Amygdala (tissue), 56 donors: ENCODE results near the gene NOPCHAP1.
"Not testable (repeated sequence)": the region's sequence is repeated elsewhere in the genome, so short reads cannot be mapped to it uniquely, and the experiment has no call there.

Experiments used
- DNase-seq, 56 donors: peaks; one replicate each; lab custom pipeline; 2025; lab: John Stamatoyannopoulos, UW

Gene NOPCHAP1

GRCh38 chr12:104986022-104986941 is at the start of gene NOPCHAP1:
Gene NOPCHAP1, plus strand, starts transcription at chr12:104986316. Its CDS starts 37 bp downstream, at chr12:104986353.
- DNase-seq, result peak; percentile 34 to 95 (median 86)

GRCh38 chr12:104938371-104938770 is 47.7 kb upstream of the NOPCHAP1 start:
- DNase-seq, result no peak

GRCh38 chr12:104939089-104939488 is 47.0 kb upstream of the NOPCHAP1 start:
- no peak for DNase-seq

GRCh38 chr12:104941454-104941853 is 44.7 kb upstream of the NOPCHAP1 start:
- DNase-seq, result no peak

- DNase-seq, result no peak
Observed at GRCh38 chr12:104942075-104942474, 44.0 kb upstream of the NOPCHAP1 start.

GRCh38 chr12:104943401-104943800 is 42.7 kb upstream of the NOPCHAP1 start:
- not testable (repeated sequence) for DNase-seq

GRCh38 chr12:104944252-104944651 is 41.9 kb upstream of the NOPCHAP1 start:
- no peak for DNase-seq

- not testable (repeated sequence) for DNase-seq
Observed at GRCh38 chr12:104948716-104949115, 37.4 kb upstream of the NOPCHAP1 start.

GRCh38 chr12:104951759-104952509 is 34.2 kb upstream of the NOPCHAP1 start:
- no peak for DNase-seq

- no peak for DNase-seq
Observed at GRCh38 chr12:104952816-104953215, 33.3 kb upstream of the NOPCHAP1 start.

- DNase-seq, result no peak
Observed at GRCh38 chr12:104953323-104953722, 32.8 kb upstream of the NOPCHAP1 start.

GRCh38 chr12:104955703-104956102 is 30.4 kb upstream of the NOPCHAP1 start:
- no peak for DNase-seq

GRCh38 chr12:104956870-104957718 is 29.0 kb upstream of the NOPCHAP1 start:
- DNase-seq, result no peak

- peak in 10 of 56 donors; percentile 16 to 64 (median 29) for DNase-seq
Observed at GRCh38 chr12:104957719-104958000, 28.5 kb upstream of the NOPCHAP1 start.

GRCh38 chr12:104958001-104958804 is 27.9 kb upstream of the NOPCHAP1 start, which contains the start of gene SLC41A2:
Gene SLC41A2, minus strand, starts transcription at chr12:104958290. Its CDS starts 29,763 bp downstream, at chr12:104928527.
- DNase-seq, result peak in 50 of 56 donors; percentile 10 to 82 (median 54)

- DNase-seq, result no peak
Observed at GRCh38 chr12:104958805-104959334, 27.2 kb upstream of the NOPCHAP1 start.

GRCh38 chr12:104959335-104959841 is 26.7 kb upstream of the NOPCHAP1 start:
- no peak for DNase-seq

GRCh38 chr12:104960464-104960863 is 25.7 kb upstream of the NOPCHAP1 start:
- no peak for DNase-seq

- DNase-seq, result no peak
Observed at GRCh38 chr12:104963757-104964156, 22.4 kb upstream of the NOPCHAP1 start.
